HAP-1 (cell line): ENCODE measurements around the gene TXN2.
"Not testable (repeated sequence)": the region's sequence is repeated elsewhere in the genome, so short reads cannot be mapped to it uniquely, and the experiment has no call there.

Experiments
- DNase-seq, 2 experiments: peaks; one replicate each; pipeline ENCODE4 v3.0.0-alpha.2; 2016 to 2020; ENCODE audit warnings: low spot score in 2 of 2
- H3K27me3 ChIP-seq: fragments of 250-450 bp; sonication (Bioruptor Pico); 2 replicates; pipeline ENCODE4 v1.5.1; 2020; ENCODE audit warnings: low read depth, mild to moderate bottlenecking, moderate library complexity
- H3K36me3 ChIP-seq: fragments of 250-450 bp; sonication (Bioruptor Pico); replicated peaks from 2 replicates; pipeline ENCODE4 v1.5.1; 2020; ENCODE audit warnings: mild to moderate bottlenecking
- H3K4me1 ChIP-seq: fragments of 250-450 bp; sonication (Bioruptor Pico); 2 replicates; pipeline ENCODE4 v1.5.1; 2020; ENCODE audit warnings: mild to moderate bottlenecking
- H3K4me3 ChIP-seq: fragments of 250-450 bp; sonication (Bioruptor Pico); 2 replicates; pipeline ENCODE4 v1.5.1; 2020; ENCODE audit warnings: mild to moderate bottlenecking, moderate library complexity
- H3K9me3 ChIP-seq: fragments of 250-450 bp; sonication (Bioruptor Pico); 2 replicates; pipeline ENCODE4 v1.5.1; 2020; ENCODE audit warnings: mild to moderate bottlenecking, moderate library complexity
- in situ Hi-C: fragments of 300-500 bp; cut with MboI; formaldehyde crosslinking; loops from 3 replicates; pipeline ENCODE4 v1.14.3; 2020; ENCODE audit warnings: low sequenced_read_pairs, inconsistent platforms, mixed read lengths

Gene TXN2

GRCh38 chr22:36440429-36441002, 40.9 kb downstream of the TXN2 start:
- Histone ChIP-seq H3K27me3 (no peaks in the 10 kb centered on the region), H3K36me3 (no peaks in the 10 kb centered on the region), H3K9me3 (no peaks in the 10 kb centered on the region), H3K4me1 (no peaks in the 10 kb centered on the region), H3K4me3 (no peak overlapping the region)
- no peak for DNase-seq
- in situ Hi-C loops: no loop called here

- Histone ChIP-seq H3K4me1 (no peaks in the 10 kb centered on the region), H3K9me3 (no peaks in the 10 kb centered on the region), H3K27me3 (no peaks in the 10 kb centered on the region), H3K36me3 (no peaks in the 10 kb centered on the region), H3K4me3 (no peak overlapping the region)
- in situ Hi-C loops: no loop called here
- no peak for DNase-seq
These were observed 41.8 kb downstream of the TXN2 start for GRCh38 chr22:36439481-36440271.

GRCh38 chr22:36435516-36436415, 45.7 kb downstream of the TXN2 start:
- H3K4me3 ChIP-seq: no peak overlapping the region
- no peaks in the 10 kb centered on the region for H3K9me3 ChIP-seq
- DNase-seq: peak in 1 of 2 experiments; percentile 29
- H3K36me3 ChIP-seq: no peaks in the 10 kb centered on the region
- in situ Hi-C loops: no loop called here
- H3K4me1 ChIP-seq: no peaks in the 10 kb centered on the region
- H3K27me3 ChIP-seq: no peaks in the 10 kb centered on the region

GRCh38 chr22:36433318-36434231, 47.9 kb downstream of the TXN2 start:
- in situ Hi-C loops: no loop called here

GRCh38 chr22:36432592-36433317, 48.7 kb downstream of the TXN2 start:
- Histone ChIP-seq H3K36me3 (no peaks in the 10 kb centered on the region), H3K9me3 (no peaks in the 10 kb centered on the region), H3K4me3 (no peak overlapping the region), H3K27me3 (no peaks in the 10 kb centered on the region), H3K4me1 (no peaks in the 10 kb centered on the region)
- no peak for DNase-seq
- in situ Hi-C loops: no loop called here

More at GRCh38 chr22:36433318-36434231, 47.9 kb downstream of the TXN2 start:
- Histone ChIP-seq H3K9me3 (no peaks in the 10 kb centered on the region), H3K27me3 (no peaks in the 10 kb centered on the region), H3K4me3 (no peak overlapping the region), H3K36me3 (no peaks in the 10 kb centered on the region), H3K4me1 (no peaks in the 10 kb centered on the region)
- no peak for DNase-seq

GRCh38 chr22:36431977-36432376, 49.5 kb downstream of the TXN2 start:
- Histone ChIP-seq H3K4me3 (no peak overlapping the region), H3K9me3 (no peaks in the 10 kb centered on the region), H3K4me1 (no peaks in the 10 kb centered on the region), H3K27me3 (no peaks in the 10 kb centered on the region), H3K36me3 (no peaks in the 10 kb centered on the region)
- no peak for DNase-seq
- in situ Hi-C loops: no loop called here

- no peaks in the 10 kb centered on the region for H3K4me1 ChIP-seq
These were observed 50.6 kb downstream of the TXN2 start for GRCh38 chr22:36430863-36431262.

GRCh38 chr22:36427952-36428351, 53.5 kb downstream of the TXN2 start:
- H3K4me1 ChIP-seq, H3K4me3 ChIP-seq, H3K27me3 ChIP-seq, H3K9me3 ChIP-seq, in situ Hi-C loops, H3K36me3 ChIP-seq, DNase-seq: not testable (repeated sequence)

More at GRCh38 chr22:36430863-36431262, 50.6 kb downstream of the TXN2 start:
- H3K36me3 ChIP-seq: no peaks in the 10 kb centered on the region
- no peak overlapping the region for H3K4me3 ChIP-seq
- no peaks in the 10 kb centered on the region for H3K27me3 ChIP-seq
- no peaks in the 10 kb centered on the region for H3K9me3 ChIP-seq
- DNase-seq: no peak
- in situ Hi-C loops: no loop called here

- in situ Hi-C loops: no loop called here
- Histone ChIP-seq H3K9me3 (no peaks in the 10 kb centered on the region), H3K36me3 (no peaks in the 10 kb centered on the region), H3K4me1 (no peaks in the 10 kb centered on the region), H3K27me3 (no peaks in the 10 kb centered on the region), H3K4me3 (no peak overlapping the region)
- no peak for DNase-seq
These were observed 55.4 kb downstream of the TXN2 start for GRCh38 chr22:36425977-36426523.

- Histone ChIP-seq H3K36me3 (no peaks in the 10 kb centered on the region), H3K27me3 (no peaks in the 10 kb centered on the region), H3K4me1 (no peaks in the 10 kb centered on the region), H3K9me3 (no peaks in the 10 kb centered on the region), H3K4me3 (no peak overlapping the region)
- in situ Hi-C loops: no loop called here
- DNase-seq: no peak
These were observed 56.4 kb downstream of the TXN2 start for GRCh38 chr22:36424901-36425579.

GRCh38 chr22:36424466-36424865, 57.0 kb downstream of the TXN2 start:
- H3K4me1 ChIP-seq, H3K4me3 ChIP-seq, H3K9me3 ChIP-seq, DNase-seq, in situ Hi-C loops, H3K27me3 ChIP-seq, H3K36me3 ChIP-seq: not testable (repeated sequence)
